HT1080 (cell line): ENCODE results near the gene TSKS. TPM values are rescaled to one million over a fixed set of nuclear protein-coding genes. Genes with fewer than 3 reads are reported as not detected.
A peak's percentile ranks its signal among the peaks of the same experiment; 100 is the strongest.

Source experiments
- DNase-seq: peaks from one replicate; pipeline ENCODE4 v3.0.0-alpha.2; 2015; ENCODE audit warnings: low read depth
- total RNA-seq: library from RNA; depleted of rRNA; stranded (reverse); fragments of >200 nt; shearing (Covaris generic); gene quantifications from 2 replicates; pipeline ENCODE4 v1.2.3, GENCODE V29; 2014

TSKS gene
- total RNA-seq, 1 experiment from 2014 or later, result not detected

DNA sequence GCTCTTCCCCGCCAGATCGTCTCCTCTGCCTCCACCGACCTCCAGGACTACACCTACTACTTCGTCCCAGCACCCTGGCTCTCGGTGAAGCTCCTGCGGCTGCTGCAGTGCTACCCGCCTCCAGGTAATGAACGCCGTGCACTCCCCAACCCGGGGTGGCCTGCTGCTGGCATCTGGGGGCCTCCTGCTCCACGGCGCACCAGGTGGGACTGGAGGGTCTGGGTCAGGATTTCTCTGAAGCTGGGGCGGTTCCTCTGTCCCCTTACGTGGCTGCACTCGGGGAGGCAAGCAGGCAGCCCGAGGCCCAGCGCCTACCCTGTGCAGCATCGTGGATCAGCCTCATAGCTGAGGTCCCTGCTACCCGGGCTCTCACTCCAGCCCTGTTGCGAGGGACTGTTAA is 32.5 kb upstream of the TSKS start:
- no peak for DNase-seq

DNA sequence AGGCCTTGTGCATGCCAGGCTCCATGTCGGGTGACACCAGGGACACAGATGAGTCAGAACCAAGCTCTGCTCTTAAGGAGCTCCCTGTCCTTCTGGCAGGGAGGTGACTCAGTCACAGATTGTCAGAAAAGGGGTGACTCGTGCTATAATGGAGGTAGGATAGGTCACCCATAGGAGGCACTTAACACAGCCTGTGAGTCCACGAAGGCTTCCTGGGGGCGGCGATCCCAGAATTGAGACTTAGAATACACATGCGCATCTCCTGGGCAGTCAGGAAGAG is 30.4 kb upstream of the TSKS start:
- DNase-seq, result peak; percentile 78

DNA sequence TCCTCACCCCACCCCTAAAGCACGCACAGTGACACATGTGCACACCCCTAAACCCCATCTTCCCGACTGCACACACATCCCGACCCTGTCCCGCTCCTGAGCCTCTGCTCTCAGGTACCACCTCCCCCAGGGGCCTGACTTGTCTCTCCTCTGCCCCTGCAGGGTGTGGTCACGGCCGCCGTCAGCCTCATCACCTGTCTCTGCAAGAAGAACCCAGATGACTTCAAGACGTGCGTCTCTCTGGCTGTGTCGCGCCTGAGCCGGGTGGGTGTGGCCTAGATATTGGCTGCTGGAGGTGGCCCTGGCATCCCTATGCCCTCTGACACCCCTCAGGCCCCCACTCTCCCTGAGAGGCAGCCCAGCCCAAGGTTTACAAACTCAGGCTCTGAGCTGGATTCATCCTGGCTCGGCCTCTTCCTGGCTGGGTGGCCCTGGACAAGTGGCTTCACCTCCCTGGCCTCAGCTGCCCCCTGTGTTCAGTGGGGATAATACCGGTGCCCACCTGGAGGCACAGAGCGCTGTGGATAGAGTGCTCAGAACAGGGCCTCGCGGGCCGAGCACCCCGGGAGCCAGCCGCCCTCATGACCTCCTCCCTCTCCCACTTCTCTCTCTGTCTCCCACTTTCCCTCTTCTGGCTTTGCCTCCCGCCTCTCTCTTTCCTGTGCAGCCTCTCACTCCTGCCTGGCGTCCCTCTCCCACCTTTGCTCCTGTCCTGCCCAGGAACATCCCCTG is 29.9 kb upstream of the TSKS start:
- no peak for DNase-seq

DNA sequence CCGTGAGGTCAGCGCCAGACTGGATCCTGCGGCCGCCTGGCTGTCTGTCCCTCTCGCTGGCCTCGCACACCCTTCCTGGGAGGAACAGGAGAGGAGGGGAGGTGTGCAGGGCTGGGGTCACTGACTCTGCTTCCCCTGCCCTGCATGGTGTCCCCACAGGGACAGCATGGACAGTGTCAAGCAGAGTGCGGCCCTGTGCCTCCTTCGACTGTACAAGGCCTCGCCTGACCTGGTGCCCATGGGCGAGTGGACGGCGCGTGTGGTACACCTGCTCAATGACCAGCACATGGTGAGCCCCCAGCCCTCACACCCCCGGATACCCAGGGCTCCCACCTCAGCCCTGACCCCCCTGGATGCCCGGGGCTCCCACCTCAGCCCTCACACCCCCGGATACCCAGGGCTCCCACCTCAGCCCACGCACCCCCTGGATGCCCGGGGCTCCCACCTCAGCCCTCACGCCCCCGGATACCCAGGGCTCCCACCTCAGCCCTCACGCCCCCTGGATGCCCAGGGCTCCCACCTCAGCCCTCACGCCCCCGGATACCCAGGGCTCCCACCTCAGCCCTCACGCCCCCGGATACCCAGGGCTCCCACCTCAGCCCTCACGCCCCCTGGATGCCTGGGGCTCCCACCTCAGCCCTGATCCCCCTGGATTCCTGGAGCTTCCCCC is 28.8 kb upstream of the TSKS start:
- DNase-seq, result no peak

DNA sequence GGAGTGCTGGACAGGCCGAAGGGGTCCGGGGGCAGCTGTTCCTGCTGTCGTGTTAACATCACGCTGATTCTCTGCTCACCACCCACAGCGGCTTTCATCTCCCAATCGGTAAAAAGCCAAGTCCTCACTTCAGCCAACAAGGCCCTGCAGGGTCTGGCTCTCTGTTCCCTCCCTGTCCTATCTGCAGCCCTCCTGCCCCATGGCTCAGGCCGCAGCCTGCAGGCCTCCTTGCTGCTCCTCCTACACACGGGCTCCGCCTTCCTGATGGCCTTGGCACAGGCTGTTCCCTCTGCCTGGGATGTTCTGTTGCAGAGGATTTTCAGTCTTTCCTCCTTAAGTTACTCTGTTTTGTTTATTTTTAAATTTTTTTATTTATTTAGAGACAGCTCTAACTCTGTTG is 27.8 kb upstream of the TSKS start:
- DNase-seq, result no peak

DNA sequence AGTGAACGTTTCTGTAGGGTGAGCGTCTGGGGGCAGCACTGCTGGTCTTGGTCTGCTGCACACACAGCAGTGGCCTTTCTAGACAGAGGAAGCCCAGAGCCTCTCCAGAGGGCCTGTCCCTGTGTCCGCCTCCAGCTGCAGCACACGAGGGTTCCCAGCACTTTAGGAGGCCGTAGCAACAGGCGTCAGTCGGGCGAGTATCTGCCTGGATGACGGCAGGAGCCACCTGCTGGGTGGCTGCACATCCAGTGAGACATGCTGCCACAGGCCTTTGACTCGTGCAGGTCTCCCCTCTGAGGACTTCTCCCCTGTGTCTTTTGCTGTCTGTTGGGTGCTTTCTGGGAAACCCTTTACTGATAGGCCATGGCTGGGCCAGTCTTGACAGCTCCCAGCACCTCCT is 25.8 kb upstream of the TSKS start:
- no peak for DNase-seq

DNA sequence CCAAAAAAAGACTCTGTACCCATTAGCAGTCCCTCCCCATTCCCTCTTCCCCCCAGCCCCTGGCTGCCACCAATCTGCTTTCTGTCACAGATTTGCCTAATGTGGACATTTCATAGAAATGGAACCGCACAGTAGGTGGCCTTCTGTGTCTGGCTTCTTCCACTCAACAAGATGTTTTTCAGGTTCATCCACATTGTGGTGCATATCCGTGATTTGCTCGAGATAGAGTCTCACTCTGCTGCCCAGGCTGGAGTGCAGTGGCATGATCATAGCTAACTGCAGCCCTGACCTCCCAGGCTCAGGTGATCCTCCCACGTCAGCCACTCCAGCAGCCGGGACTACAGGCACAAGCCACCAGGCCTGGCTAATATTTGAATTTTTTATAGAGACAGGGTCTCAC is 24.6 kb upstream of the TSKS start:
- DNase-seq, result no peak

DNA sequence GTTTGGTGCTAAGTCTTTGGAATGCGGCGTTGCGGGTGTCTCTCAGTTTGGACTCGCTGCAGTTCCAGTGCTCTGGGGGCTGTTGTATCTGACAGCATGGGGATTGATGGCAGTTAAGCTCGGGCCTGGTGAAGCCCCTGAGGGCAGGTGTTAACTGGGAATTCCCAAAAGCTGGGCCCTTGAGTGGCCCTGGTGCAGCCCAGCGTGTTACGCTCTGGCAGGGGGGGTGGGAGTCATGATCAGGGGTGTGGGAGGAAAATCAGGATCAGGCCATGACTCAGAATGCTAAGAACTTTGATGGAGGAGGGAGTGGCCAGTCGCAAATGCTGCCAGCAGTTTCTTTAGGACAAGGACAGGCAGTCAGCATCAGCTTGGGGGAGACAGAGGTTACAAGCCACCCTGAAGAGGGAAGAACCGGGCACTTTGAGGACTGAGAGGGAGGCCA is 23.3 kb upstream of the TSKS start:
- peak; percentile 45 for DNase-seq

DNA sequence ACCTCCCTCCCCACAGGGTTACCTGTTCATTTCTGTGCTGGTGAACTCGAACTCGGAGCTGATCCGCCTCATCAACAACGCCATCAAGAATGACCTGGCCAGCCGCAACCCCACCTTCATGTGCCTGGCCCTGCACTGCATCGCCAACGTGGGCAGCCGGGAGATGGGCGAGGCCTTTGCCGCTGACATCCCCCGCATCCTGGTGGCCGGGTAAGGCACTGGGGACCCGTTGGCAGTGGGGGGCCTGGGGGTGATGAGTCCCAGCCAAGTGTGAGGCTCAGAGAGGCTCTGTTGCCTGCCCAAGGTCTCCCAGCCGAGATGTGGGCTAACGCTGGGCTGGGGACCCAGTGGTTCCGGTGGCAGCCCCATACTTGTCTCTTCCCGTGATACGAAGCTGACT is 19.4 kb upstream of the TSKS start:
- no peak for DNase-seq

DNA sequence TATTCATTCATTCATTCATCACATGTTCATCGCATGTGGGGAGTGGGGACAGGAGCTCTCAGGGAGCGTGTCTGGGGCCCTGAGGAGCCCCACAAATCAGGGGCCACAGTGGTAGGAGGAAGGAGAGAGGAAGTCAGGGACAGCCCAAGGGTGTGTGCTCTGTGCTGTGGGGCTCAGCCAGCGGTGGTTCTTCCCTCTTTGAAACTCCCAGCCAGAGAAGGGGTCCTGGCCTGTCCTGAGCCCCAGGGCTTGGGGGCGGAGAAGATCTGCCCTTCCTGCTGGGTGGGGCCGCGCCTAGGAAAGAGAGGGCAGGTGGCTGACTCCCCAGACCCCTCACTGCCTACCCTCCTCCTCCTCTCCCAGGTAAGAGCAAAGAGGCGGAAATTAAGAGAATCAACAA is 18.3 kb upstream of the TSKS start:
- DNase-seq, result no peak

DNA sequence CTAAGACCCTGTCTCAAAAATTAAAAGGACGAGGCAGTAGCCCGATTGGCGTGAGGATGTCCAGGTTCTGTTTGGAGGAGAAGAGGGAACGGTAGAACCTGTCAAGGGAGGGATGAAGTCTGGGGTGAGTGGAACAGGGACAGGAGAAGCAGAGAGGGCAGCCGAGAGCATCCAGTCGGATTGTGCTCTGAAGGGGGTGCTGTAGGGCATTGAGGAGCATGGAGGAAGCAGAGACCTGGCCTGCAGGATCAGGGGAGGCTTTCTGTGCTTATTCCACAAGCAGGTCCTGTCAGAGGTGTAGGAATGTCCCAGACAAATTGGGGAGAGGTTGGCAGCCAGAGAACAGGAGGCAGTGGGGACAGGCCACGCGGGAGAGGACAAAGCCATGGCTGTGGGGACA is 17.8 kb upstream of the TSKS start:
- DNase-seq, result no peak

DNA sequence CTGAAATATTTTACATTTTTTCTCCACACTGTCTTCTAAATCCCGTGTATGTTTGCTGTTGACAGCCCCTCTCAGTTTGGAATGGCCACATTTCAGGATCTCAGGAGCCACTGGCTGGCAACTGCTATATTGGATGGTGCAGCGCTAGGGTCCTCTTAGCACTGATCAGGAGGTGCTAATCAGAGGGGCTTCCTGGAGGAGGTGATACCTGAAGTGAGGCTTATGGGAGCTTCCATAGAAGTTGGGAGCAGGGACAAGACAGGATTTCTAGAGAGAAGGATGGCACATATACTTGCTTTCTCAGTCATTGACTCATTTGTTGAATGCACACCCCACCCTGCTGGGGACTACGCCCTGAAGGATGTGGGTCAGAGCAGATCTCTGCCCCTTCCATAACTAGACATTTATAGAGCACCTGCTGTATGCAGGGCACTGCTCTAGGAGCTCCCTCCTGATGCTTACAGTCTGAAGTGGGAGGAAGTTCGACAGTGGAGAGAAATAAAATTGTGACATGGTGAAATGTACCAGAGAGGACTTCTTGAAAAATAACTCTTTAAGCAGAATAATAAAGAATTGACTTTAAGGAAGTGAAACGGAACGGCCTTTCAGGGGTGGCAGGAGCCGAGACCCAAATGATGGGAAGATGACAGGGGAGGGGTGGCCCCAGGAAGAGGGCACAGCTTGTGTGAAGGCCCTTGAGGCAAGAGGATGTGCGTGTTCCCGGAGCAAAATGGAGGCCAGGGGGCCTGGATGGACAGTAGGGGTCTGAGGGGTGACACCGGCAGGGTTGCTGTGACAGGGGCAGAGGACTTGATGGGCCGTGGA is 16.8 kb upstream of the TSKS start:
- DNase-seq, result no peak

DNA sequence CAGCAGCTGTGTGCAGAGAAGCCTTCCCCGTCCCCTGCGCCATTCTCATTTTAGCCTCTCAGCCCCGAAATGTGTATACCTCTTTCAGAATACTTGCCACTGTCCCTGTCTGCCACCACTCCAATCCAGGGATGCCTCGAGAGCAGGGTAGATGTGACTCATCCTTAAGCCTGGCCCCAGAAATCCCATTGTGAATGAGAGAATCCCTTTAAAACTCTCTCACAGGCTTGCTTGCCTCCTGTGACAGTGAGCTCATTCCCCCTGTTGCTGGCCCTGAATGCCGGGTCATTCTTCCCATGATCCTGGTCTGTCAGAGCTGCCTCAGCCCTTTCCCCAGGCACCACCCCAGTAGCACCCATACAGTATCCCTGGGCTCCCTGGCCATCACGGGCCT is 13.3 kb upstream of the TSKS start:
- no peak for DNase-seq

DNA sequence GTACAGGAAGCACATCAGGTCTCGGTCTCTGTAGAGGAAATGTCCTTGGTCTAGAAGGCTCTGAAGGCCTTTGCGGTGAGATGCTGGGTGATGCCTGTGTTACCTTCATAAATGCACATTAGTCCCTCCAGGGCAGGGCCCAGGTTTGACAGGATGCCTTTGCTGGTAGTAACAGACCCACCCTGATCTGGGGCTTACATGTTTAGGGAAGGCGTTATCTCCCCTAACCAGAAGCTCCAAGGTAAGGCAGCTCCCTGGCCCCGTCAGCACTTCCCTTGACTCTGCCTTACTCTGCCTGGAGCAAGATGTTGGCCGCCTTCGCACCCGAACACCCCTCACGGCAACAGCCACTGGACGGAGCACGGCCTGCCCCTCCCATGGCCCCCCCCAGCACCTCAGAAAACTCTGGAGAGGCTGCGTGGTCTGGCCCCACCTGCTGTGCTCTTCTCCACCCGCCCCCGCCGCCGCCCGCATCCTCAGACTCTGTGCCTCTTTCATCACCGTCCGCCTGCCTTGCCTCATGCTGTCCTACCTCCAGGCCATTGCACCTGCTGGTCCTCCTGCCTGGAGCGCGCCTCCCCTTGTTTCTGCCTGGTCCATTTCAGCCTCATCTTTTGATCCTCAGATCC is 12.8 kb upstream of the TSKS start:
- DNase-seq, result no peak

DNA sequence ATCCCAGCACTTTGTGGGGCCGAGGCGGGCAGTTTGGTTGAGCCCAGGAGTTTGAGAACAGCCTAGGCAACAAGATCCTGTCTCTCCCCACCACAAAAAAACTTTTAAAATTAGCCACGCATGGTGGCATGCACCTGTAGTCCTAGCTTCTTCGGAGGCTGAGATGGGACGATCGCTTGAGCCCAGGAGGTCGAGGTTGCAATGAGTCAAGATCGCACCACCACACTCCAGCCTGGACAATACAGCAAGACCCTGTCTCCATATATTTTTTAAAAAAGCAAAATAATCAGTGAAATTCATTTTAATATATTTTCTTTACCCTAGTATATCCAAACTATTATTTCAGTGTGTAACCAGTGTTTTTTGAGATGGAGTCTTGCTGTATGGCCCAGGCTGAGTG is 11.9 kb upstream of the TSKS start:
- no peak for DNase-seq

DNA sequence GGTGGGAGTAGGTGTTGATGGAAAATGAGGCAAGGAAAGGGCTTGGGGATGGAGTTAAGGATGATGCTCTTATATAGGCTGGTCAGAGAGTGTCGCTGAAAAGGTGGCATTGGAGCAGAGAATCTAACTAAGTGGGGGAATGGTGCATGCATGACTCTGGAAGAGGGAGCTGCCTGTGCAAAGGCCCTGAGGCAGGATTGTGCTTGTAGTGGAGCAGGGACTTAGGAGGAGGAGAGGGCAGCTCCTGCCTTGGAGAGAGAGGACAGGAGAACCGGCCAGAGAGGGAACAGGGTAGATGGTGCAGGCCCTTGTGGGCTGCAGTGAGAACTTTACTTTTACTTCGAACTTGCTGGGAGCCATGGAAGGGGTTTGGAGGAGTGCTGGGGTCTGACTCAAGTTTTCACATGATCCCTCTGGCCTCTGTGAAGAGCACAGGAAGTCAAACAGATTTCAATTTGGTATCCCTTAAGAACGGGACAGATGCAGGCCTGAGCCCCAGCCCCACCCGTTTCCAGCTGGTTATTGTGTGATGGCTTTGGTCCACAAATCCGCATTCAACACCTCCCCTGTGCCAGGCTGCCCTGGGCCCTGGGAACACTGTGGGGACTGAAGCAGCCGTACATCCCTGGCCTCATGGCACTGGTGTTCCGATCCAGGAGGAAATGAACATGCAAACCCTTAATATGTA is 10.7 kb upstream of the TSKS start:
- DNase-seq, result no peak

DNA sequence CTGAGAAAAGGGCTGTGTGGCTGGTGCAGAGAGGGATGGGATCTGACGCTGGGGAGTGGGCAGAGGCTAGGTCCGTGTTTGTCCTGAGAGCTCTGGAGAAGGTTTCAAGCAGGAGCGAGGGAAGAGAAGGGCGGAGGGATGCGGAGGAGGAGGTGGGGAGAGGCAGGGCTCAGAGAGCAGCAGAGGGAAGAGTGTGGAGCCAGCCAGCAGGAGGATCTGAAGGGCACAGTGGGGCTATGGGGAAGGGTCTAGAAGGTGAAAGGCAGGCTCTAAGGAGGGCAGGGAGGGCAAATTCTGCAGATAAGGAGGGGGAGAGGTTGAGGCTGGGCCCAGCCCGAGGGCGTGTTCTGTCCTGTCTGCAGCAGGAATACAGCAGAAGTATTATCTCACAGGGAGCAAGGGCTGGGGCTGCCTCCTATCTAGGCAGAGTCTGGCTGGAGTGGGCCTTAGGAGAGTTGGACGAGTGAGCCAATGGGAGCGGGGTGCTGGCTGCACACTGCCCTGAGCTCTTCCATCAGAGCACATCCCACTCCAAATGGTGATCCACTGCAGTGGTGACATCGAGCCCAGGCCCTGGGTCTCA is 9.8 kb upstream of the TSKS start:
- DNase-seq, result no peak

DNA sequence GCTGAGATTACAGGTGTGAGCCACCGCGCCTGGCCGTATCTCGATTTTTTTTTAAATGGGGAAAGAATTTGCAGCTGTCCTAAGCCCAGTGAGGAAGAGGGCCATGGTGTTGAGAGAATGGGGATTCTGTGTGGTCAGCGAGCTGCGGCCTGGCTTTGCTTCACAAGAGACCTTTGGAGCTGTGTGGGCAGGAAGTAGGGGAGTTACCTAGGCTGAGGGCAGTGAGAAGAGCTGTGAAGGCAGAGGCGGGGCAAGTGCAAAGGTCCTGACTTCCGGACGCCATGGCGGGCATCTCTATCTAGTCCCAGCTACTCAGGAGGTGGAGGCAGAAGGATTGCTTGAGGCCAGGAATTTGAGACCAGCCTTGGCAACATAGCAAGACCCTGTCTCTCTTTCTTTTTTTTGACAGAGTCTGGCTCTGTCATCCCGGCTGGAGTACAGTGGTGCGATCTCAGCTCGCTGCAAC is 8.6 kb upstream of the TSKS start:
- no peak for DNase-seq

DNA sequence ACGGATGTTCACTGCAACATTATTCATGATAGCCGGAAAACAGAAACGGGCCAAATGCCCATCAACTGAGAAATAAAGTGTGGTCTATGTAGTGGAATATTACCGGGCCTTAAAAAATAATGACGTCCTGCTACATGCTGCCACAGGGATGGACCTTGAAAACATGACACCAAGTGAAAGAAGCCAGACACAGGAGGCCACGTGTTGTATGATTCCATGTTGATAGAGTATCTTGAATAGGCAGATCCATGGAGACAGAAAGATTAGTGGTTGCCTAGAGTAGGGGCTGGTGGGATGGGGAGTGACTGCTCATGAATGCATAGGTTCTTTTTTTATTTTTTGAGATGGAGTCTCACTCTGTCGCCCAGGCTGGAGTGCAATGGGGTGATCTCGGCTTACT is 7.4 kb upstream of the TSKS start:
- DNase-seq, result no peak

DNA sequence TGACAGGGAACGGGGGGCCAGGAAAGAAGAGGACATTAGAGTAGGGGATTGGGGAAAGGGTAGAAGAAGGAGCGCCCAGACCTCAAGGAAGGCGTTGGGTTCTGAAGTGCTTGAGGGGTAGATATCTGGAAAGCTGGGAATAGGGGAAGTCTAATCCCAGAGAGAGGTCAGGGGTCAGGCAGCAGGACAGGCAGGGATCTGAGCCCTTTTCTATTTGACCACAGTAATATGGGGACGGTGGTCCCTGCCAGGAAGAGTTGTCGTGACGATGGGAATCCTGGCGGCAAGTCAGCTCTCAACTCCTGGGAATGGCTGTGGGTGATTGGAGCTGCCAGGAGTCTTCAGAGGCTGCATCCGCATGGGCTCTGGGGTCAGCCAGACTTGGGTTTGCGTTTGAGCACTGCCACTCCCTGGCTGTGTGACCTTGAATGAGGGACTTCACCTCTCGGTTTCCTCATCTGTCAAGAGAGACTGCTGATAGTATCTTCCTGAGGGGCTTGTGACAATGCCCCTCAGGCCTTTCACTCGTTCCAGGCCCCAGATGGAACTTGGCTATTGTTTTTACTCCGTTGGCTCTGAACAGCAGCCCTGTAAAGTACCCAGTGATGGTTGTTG is 5.0 kb upstream of the TSKS start:
- DNase-seq, result no peak

DNA sequence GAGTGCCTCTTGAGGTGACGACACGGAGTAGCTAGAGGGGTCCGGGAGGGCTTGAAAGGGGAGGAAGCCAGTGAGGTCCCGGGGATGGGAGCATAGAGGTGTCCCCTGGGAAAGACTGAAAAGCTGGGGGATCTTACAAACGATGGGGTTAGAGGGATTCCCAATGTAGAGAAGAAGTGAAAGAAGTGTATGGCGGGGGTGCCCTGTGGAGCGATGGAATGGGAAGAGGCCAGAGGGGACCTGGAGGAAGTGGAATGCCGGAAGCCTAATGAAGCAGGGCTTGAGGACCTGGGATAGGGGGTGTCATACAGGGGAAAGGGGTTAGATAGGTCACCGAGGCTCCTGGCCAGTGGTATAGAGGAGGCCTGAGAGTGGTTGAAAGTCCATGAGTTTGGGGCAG is 4.3 kb upstream of the TSKS start:
- no peak for DNase-seq
